Inferior parietal cortex (tissue), 1 donor: Measurements from ENCODE around the gene SULF2.
A peak's percentile ranks its signal among the peaks of the same experiment; 100 is the strongest.

Experiments
- DNase-seq: peaks from one replicate; pipeline ENCODE4 v3.0.0-alpha.2; 2016; ENCODE audit errors: extremely low spot score

SULF2 gene

GRCh38 chr20:47784599-47785310 is 526 bp downstream of the SULF2 start:
- DNase-seq: peak; percentile 11

- no peak for DNase-seq
Measured at GRCh38 chr20:47783828-47784598, 1.3 kb downstream of the SULF2 start.

GRCh38 chr20:47782920-47783552 is 2.2 kb downstream of the SULF2 start:
- DNase-seq: no peak

GRCh38 chr20:47782076-47782475 is 3.2 kb downstream of the SULF2 start:
- DNase-seq: no peak

- DNase-seq: no peak
Measured at GRCh38 chr20:47781632-47782031, 3.6 kb downstream of the SULF2 start.

- DNase-seq: no peak
Measured at GRCh38 chr20:47780720-47781389, 4.4 kb downstream of the SULF2 start.

- no peak for DNase-seq
Measured at GRCh38 chr20:47778398-47779354, 6.6 kb downstream of the SULF2 start.

GRCh38 chr20:47777220-47777619 is 8.1 kb downstream of the SULF2 start:
- DNase-seq: no peak

GRCh38 chr20:47776639-47777038 is 8.6 kb downstream of the SULF2 start:
- no peak for DNase-seq

GRCh38 chr20:47775841-47776240 is 9.4 kb downstream of the SULF2 start:
- DNase-seq: no peak

GRCh38 chr20:47775039-47775438 is 10.2 kb downstream of the SULF2 start:
- DNase-seq: no peak

GRCh38 chr20:47774131-47774777 is 11.0 kb downstream of the SULF2 start:
- DNase-seq: no peak

GRCh38 chr20:47773371-47773786 is 11.9 kb downstream of the SULF2 start:
- no peak for DNase-seq

GRCh38 chr20:47770935-47771334 is 14.3 kb downstream of the SULF2 start:
- no peak for DNase-seq

- no peak for DNase-seq
Measured at GRCh38 chr20:47768016-47768824, 17.1 kb downstream of the SULF2 start.

GRCh38 chr20:47765691-47766594 is 19.3 kb downstream of the SULF2 start:
- no peak for DNase-seq

GRCh38 chr20:47765271-47765670 is 20.0 kb downstream of the SULF2 start:
- no peak for DNase-seq

- DNase-seq: no peak
Measured at GRCh38 chr20:47764154-47764733, 21.0 kb downstream of the SULF2 start.
